PC-9 (cell line): Measurements from ENCODE around the gene GPRIN3. TPM values are rescaled to one million over a fixed set of nuclear protein-coding genes. Genes with fewer than 3 reads are reported as not detected.

Experiments used
- BruUV-seq: library from RNA; stranded (reverse); fragments of 400-500 nt; replicated peaks from 2 replicates; lab custom pipeline; 2021; lab: Mats Ljungman, UMichigan
- CTCF ChIA-PET: fragments of 300-600 bp; sonication (Branson Sonifier 250); formaldehyde crosslinking; loops from one replicate; lab custom pipeline; 2022; ENCODE audit warnings: antibody characterized with exemption; lab: Charles Lee
- POLR2A ChIA-PET: fragments of 300-600 bp; sonication (Branson Sonifier 250); formaldehyde crosslinking; loops from one replicate; lab custom pipeline; 2022; ENCODE audit warnings: antibody characterized with exemption; ENCODE audit not compliant: unreplicated experiment; lab: Charles Lee
- DNase-seq, 2 experiments: peaks; one replicate each; pipeline versions ENCODE4 v3.0.0 to v3.0.0-alpha.2; 2015 to 2022; ENCODE audit warnings: mixed read lengths in 1 of 2
- H2AFZ ChIP-seq: fragments of 200-600 bp; sonication (generic); 2 replicates; pipeline ENCODE4 v1.8.1; 2017; ENCODE audit warnings: antibody characterized with exemption
- H3F3A ChIP-seq: fragments of 200-600 bp; sonication (generic); 2 replicates; pipeline ENCODE4 v1.8.1; 2017; ENCODE audit warnings: antibody characterized with exemption, mild to moderate bottlenecking, low read depth; ENCODE audit not compliant: insufficient read depth
- H3K27ac ChIP-seq: fragments of 200-600 bp; sonication (generic); 2 replicates; pipeline ENCODE4 v1.6.1; 2016; ENCODE audit warnings: mixed run types
- H3K27me3 ChIP-seq: fragments of 200-600 bp; sonication (generic); 2 replicates; pipeline ENCODE4 v1.6.1; 2016; ENCODE audit warnings: low read depth, mixed run types; ENCODE audit not compliant: insufficient read depth
- H3K36me3 ChIP-seq: fragments of 200-600 bp; sonication (generic); 2 replicates; pipeline ENCODE4 v1.6.1; 2016; ENCODE audit warnings: low read depth, mixed run types
- H3K4me1 ChIP-seq: fragments of 200-600 bp; sonication (generic); replicated peaks from 2 replicates; pipeline ENCODE4 v1.6.1; 2016; ENCODE audit warnings: mixed run types; ENCODE audit not compliant: insufficient read depth
- H3K4me2 ChIP-seq: fragments of 200-600 bp; sonication (generic); 2 replicates; pipeline ENCODE4 v1.6.1; 2017; ENCODE audit warnings: mixed run types
- H3K4me3 ChIP-seq: fragments of 200-600 bp; sonication (generic); 2 replicates; pipeline ENCODE4 v1.6.1; 2016; ENCODE audit warnings: mixed run types
- H3K79me2 ChIP-seq: fragments of 200-600 bp; sonication (generic); 2 replicates; pipeline ENCODE4 v1.6.1; 2017; ENCODE audit warnings: low read depth, mixed run types
- H3K9me2 ChIP-seq: fragments of 200-600 bp; sonication (generic); 2 replicates; pipeline ENCODE4 v1.8.1; 2017; ENCODE audit warnings: mild to moderate bottlenecking; ENCODE audit not compliant: insufficient read depth
- H3K9me3 ChIP-seq: fragments of 200-600 bp; sonication (generic); 2 replicates; pipeline ENCODE4 v1.8.1; 2016; ENCODE audit warnings: low read depth; ENCODE audit not compliant: insufficient read depth
- H4K20me1 ChIP-seq: fragments of 200-600 bp; sonication (generic); 2 replicates; pipeline ENCODE4 v1.8.1; 2017; ENCODE audit not compliant: insufficient read depth
- EZH2 ChIP-seq: fragments of 200-600 bp; sonication (generic); IDR thresholded peaks from 2 replicates; pipeline ENCODE4 v1.8.0; 2017; ENCODE audit warnings: antibody characterized with exemption, low read depth
- intact Hi-C: fragments of 100-400 bp; cut with micrococcal nuclease; formaldehyde crosslinking; loops from one replicate; pipeline ENCODE4 v1.10.0; 2022; ENCODE audit not compliant: unreplicated experiment
- total RNA-seq: library from RNA; stranded (reverse); gene quantifications from 2 replicates; pipeline ENCODE4 v1.2.3, GENCODE V29; 2021
- TF ChIP-seq, protein P1 (sequence below): fragments of 200-600 bp; sonication (generic); conservative IDR thresholded peaks from 2 replicates; pipeline ENCODE4 v1.6.1; 2017; ENCODE audit warnings: mixed run types, antibody characterized with exemption, mild to moderate bottlenecking, moderate library complexity

The GPRIN3 gene
- total RNA-seq, 1 experiment from 2014 or later = 0.02 TPM

DNA sequence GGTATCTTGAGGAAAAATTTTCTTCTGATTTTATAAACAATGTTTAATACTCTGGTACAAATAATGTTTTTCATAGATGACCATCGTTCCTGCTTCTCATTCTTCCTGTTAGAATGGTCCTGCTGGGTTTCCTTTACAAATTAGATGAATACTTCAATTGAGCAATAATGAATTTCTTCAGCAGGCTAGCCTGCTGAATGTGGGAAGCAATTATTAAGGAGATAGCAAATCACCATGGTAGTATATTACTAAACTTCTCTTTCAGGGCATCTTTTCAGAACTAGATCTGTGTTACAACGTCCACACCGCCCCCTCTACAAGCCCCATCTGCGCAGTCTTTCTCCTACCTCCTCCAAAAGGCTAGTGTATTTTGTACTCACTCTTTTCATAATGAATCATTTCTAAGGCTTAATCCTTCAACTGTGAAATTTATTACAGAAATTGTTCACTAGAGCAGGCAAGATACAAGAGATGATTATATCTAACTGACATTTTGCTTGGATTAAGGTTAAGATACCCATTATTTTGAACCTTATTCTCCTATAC is 38.4 kb downstream of the GPRIN3 start:
- Histone ChIP-seq H3K27ac (no peak overlapping the region), H3K9me2 (no peaks in the 10 kb centered on the region), H3K4me3 (no peak overlapping the region), H3K4me1 (no peaks in the 10 kb centered on the region), H4K20me1 (no peaks in the 10 kb centered on the region), H3K4me2 (no peak overlapping the region), H3K27me3 (no peaks in the 10 kb centered on the region), H3F3A (no peaks in the 10 kb centered on the region), H2AFZ (no peak overlapping the region), H3K79me2 (no peaks in the 10 kb centered on the region), H3K36me3 (no peaks in the 10 kb centered on the region), H3K9me3 (no peaks in the 10 kb centered on the region)
- TF ChIP-seq, protein P1, sequence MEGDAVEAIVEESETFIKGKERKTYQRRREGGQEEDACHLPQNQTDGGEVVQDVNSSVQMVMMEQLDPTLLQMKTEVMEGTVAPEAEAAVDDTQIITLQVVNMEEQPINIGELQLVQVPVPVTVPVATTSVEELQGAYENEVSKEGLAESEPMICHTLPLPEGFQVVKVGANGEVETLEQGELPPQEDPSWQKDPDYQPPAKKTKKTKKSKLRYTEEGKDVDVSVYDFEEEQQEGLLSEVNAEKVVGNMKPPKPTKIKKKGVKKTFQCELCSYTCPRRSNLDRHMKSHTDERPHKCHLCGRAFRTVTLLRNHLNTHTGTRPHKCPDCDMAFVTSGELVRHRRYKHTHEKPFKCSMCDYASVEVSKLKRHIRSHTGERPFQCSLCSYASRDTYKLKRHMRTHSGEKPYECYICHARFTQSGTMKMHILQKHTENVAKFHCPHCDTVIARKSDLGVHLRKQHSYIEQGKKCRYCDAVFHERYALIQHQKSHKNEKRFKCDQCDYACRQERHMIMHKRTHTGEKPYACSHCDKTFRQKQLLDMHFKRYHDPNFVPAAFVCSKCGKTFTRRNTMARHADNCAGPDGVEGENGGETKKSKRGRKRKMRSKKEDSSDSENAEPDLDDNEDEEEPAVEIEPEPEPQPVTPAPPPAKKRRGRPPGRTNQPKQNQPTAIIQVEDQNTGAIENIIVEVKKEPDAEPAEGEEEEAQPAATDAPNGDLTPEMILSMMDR = no peak
- TF ChIP-seq EZH2 = no peak
- BruUV-seq = no TSS peak
- no peak for DNase-seq
- ChIA-PET CTCF (no interaction called here), POLR2A (no interaction called here)
- intact Hi-C loops = no loop called here

DNA sequence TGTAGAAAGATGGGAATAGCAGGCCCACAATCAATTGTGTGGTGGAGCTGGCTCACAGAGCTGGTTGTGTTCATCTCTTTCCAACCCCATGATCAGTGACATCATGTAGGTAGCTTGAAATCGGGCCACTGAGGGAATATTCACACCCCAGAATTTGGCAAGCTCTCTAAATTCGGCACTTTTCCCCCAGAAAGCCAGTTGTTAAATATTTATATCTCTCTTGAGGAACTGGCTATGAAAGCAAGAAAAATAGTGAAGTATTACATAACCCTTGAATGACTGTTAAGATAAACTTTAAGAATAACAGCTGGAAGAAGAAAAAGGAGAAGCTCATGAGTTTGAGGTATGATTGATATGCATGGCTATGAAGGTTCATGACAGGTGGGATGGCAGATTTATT is 38.9 kb downstream of the GPRIN3 start:
- no peak overlapping the region for H3K4me3 ChIP-seq
- H3F3A ChIP-seq = no peaks in the 10 kb centered on the region
- intact Hi-C loops = no loop called here
- CTCF ChIA-PET = no interaction called here
- H3K27me3 ChIP-seq = no peaks in the 10 kb centered on the region
- H3K4me1 ChIP-seq = no peaks in the 10 kb centered on the region
- H3K27ac ChIP-seq = no peak overlapping the region
- BruUV-seq = no TSS peak
- H3K9me2 ChIP-seq = no peaks in the 10 kb centered on the region
- DNase-seq = no peak
- no peaks in the 10 kb centered on the region for H4K20me1 ChIP-seq
- no peak overlapping the region for H3K4me2 ChIP-seq
- no peak for TF ChIP-seq EZH2
- TF ChIP-seq, protein P1 = no peak
- no peaks in the 10 kb centered on the region for H3K9me3 ChIP-seq
- no peaks in the 10 kb centered on the region for H3K79me2 ChIP-seq
- POLR2A ChIA-PET = no interaction called here
- H2AFZ ChIP-seq = no peak overlapping the region
- H3K36me3 ChIP-seq = no peaks in the 10 kb centered on the region

DNA sequence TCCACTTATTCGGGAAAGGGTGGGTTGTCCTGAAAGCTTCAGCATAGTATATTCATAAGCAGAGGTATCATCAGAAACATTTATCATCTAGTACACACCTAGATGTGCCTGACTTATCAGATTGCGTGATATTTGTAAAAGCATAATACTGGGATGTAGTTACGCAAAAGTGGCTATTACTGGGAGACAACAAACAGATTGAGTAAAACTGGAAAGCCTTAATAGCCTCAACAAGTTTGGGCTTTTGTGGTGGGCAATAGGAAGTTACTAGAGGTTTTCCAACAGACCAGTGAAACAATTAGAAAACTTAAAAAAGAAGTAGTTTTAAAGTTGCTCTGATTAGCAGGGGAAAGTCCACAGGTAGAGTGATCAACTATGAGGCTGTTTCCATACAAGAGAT is 39.8 kb downstream of the GPRIN3 start:
- Histone ChIP-seq H3K27me3 (no peaks in the 10 kb centered on the region), H4K20me1 (no peaks in the 10 kb centered on the region), H3K9me2 (no peaks in the 10 kb centered on the region), H3K79me2 (no peaks in the 10 kb centered on the region), H3K4me2 (no peak overlapping the region), H3K27ac (no peak overlapping the region), H3K4me1 (no peaks in the 10 kb centered on the region), H2AFZ (no peak overlapping the region), H3K36me3 (no peaks in the 10 kb centered on the region), H3K4me3 (no peak overlapping the region), H3K9me3 (no peaks in the 10 kb centered on the region), H3F3A (no peaks in the 10 kb centered on the region)
- no peak for DNase-seq
- no peak for TF ChIP-seq EZH2
- TF ChIP-seq, protein P1 = no peak
- POLR2A ChIA-PET = no interaction called here
- CTCF ChIA-PET = no interaction called here
- BruUV-seq = no TSS peak
- intact Hi-C loops = no loop called here
